ENCODE data around the gene GFRA1.

DNA sequence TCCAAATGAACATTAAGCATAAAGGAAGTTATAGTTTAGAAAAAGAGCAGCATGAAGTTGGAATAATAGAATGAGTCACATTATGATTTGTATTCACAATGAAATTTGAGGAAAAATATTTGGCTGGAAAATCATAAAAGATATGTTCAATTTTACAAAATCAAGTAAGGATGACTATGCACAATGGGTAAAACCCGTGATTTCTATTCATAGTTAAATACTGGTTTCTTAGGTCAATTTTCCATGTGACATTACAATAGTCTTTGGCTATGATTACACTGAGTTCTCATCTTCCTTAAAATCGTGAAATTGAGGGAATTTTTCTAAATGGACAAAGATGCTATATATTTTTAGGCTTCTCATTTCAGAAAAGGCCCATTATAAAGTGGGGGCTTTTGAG, 33.8 kb upstream of the GFRA1 start:
- TF ChIP-seq, protein P1, sequence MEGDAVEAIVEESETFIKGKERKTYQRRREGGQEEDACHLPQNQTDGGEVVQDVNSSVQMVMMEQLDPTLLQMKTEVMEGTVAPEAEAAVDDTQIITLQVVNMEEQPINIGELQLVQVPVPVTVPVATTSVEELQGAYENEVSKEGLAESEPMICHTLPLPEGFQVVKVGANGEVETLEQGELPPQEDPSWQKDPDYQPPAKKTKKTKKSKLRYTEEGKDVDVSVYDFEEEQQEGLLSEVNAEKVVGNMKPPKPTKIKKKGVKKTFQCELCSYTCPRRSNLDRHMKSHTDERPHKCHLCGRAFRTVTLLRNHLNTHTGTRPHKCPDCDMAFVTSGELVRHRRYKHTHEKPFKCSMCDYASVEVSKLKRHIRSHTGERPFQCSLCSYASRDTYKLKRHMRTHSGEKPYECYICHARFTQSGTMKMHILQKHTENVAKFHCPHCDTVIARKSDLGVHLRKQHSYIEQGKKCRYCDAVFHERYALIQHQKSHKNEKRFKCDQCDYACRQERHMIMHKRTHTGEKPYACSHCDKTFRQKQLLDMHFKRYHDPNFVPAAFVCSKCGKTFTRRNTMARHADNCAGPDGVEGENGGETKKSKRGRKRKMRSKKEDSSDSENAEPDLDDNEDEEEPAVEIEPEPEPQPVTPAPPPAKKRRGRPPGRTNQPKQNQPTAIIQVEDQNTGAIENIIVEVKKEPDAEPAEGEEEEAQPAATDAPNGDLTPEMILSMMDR (IDR thresholded peaks at IDR 0.05), result no peak
- TF ChIP-seq EP300 (IDR thresholded peaks at IDR 0.05), result no peak
- TF ChIP-seq POLR2A (IDR thresholded peaks at IDR 0.05), result no peak
